ENCODE measurements around the gene UGT2A3. TPM values are rescaled to one million over a fixed set of nuclear protein-coding genes. Genes with fewer than 3 reads are reported as not detected.

UGT2A3 gene
- total and polyA plus RNA-seq, 4 donors = 0.18 TPM; not detected in 3

GRCh38 chr4:68905939-68906779 lies 45.4 kb downstream of the UGT2A3 start:
- Histone ChIP-seq H3K27me3 (ENCODE audit: control insufficient read depth in 3 of 3, insufficient read depth in 3 of 3, low read length in 2 of 3) (no peaks in the 10 kb centered on the region), H3K4me1 (ENCODE audit: control insufficient read depth in 5 of 5, insufficient read depth in 5 of 5, low read length in 5 of 5) (peaks cover 0 to 34% (median 9%) of the 10 kb centered on the region in 5 donors), H3K36me3 (ENCODE audit: control insufficient read depth in 4 of 4, insufficient read depth in 4 of 4, low read length in 4 of 4) (no peaks in the 10 kb centered on the region), H3K9ac (ENCODE audit: insufficient read depth in 1 of 2, low read length in 2 of 2) (peak overlapping the region in 1 of 2 donors; percentile 9), H3K4me3 (no peak overlapping the region), H3K27ac (ENCODE audit: low read depth in 1 of 2, low read length in 1 of 2) (peak overlapping the region in 1 of 2 donors; percentile 82), H3K9me3 (ENCODE audit: control insufficient read depth in 4 of 4, insufficient read depth in 3 of 4, low read length in 3 of 4) (no peaks in the 10 kb centered on the region)
- WGBS, 2 donors = 42 to 50% methylated on average over 16 of the region's 16 CpGs
- DNase-seq (peak; percentile 59 to 87 (median 74)), ATAC-seq (ENCODE audit: insufficient read depth, low FRiP score) (peak; percentile 54)
- TF ChIP-seq CTCF (IDR thresholded peaks at IDR 0.05; ENCODE audit: control extremely low read depth, extremely low read depth) = no peak

- DNase-seq (no peak), ATAC-seq (ENCODE audit: insufficient read depth, low FRiP score) (no peak)
- peak overlapping the region in 1 of 2 donors; percentile 9 for H3K9ac ChIP-seq (ENCODE audit: insufficient read depth in 1 of 2, low read length in 2 of 2)
- 64 to 79% methylated on average over 2 of the region's 2 CpGs for WGBS, 2 donors
- no peak for TF ChIP-seq CTCF (IDR thresholded peaks at IDR 0.05; ENCODE audit: control extremely low read depth, extremely low read depth)
- H3K9me3 ChIP-seq (ENCODE audit: control insufficient read depth in 4 of 4, insufficient read depth in 3 of 4, low read length in 3 of 4) = no peaks in the 10 kb centered on the region
- H3K4me1 ChIP-seq (ENCODE audit: control insufficient read depth in 5 of 5, insufficient read depth in 5 of 5, low read length in 5 of 5) = peaks cover 0 to 34% (median 9%) of the 10 kb centered on the region in 5 donors
- H3K27me3 ChIP-seq (ENCODE audit: control insufficient read depth in 3 of 3, insufficient read depth in 3 of 3, low read length in 2 of 3) = no peaks in the 10 kb centered on the region
- H3K36me3 ChIP-seq (ENCODE audit: control insufficient read depth in 4 of 4, insufficient read depth in 4 of 4, low read length in 4 of 4) = no peaks in the 10 kb centered on the region
- peak overlapping the region in 1 of 2 donors; percentile 82 for H3K27ac ChIP-seq (ENCODE audit: low read depth in 1 of 2, low read length in 1 of 2)
- no peak overlapping the region for H3K4me3 ChIP-seq
Measured at GRCh38 chr4:68905598-68905938, 46.0 kb downstream of the UGT2A3 start.

- no peak for ATAC-seq (ENCODE audit: insufficient read depth, low FRiP score)
- Histone ChIP-seq H3K9me3 (ENCODE audit: control insufficient read depth in 4 of 4, insufficient read depth in 3 of 4, low read length in 3 of 4) (no peaks in the 10 kb centered on the region), H3K27ac (ENCODE audit: low read depth in 1 of 2, low read length in 1 of 2) (peak overlapping the region in 1 of 2 donors; percentile 7), H3K4me1 (ENCODE audit: control insufficient read depth in 5 of 5, insufficient read depth in 5 of 5, low read length in 5 of 5) (peaks cover 0 to 34% (median 9%) of the 10 kb centered on the region in 5 donors), H3K36me3 (ENCODE audit: control insufficient read depth in 4 of 4, insufficient read depth in 4 of 4, low read length in 4 of 4) (no peaks in the 10 kb centered on the region), H3K27me3 (ENCODE audit: control insufficient read depth in 3 of 3, insufficient read depth in 3 of 3, low read length in 2 of 3) (no peaks in the 10 kb centered on the region), H3K4me3 (no peak overlapping the region), H3K9ac (ENCODE audit: insufficient read depth in 1 of 2, low read length in 2 of 2) (no peak overlapping the region)
- 38 to 55% methylated on average over 6 of the region's 6 CpGs for WGBS, 2 donors
- DNase-seq = peak in 2 of 3 donors; percentile 16 to 42
- no peak for TF ChIP-seq CTCF (IDR thresholded peaks at IDR 0.05; ENCODE audit: control extremely low read depth, extremely low read depth)
Measured at GRCh38 chr4:68904786-68905185, 46.8 kb downstream of the UGT2A3 start.

All from lung (tissue), 12 donors.